ENCODE data around the gene KCNN3. TPM values are rescaled to one million over a fixed set of nuclear protein-coding genes. Genes with fewer than 3 reads are reported as not detected.

KCNN3 gene
- total and polyA plus RNA-seq, 2 of the 13 experiments (the other 11 are each of a cell fraction or from before 2014, with no cell fraction given), result not detected

- TF ChIP-seq GABPA (IDR thresholded peaks at IDR 0.05; ENCODE audit: low read depth, low read length) (no peak), GABPA (CRISPR knock-in tag; IDR thresholded peaks at IDR 0.05; ENCODE audit: low read depth) (no peak), ZMYM2 (CRISPR knock-in tag; IDR thresholded peaks at IDR 0.05) (no peak), MATR3 (CRISPR knock-in tag; IDR thresholded peaks at IDR 0.05) (no peak), ZNF614 (CRISPR knock-in tag; IDR thresholded peaks at IDR 0.05; ENCODE audit: borderline replicate concordance) (no peak), ZBTB14 (CRISPR knock-in tag; IDR thresholded peaks at IDR 0.05) (no peak)
These were observed 154.7 kb downstream of the KCNN3 start (continued) for GRCh38 chr1:154715385-154715784.

- WGBS (ENCODE audit: low lambda C conversion rate), result 3% methylated on average over 3 of the region's 3 CpGs
- no peaks in the 10 kb centered on the region for H4K20me1 ChIP-seq (ENCODE audit: insufficient read depth, low read length)
- no peaks in the 10 kb centered on the region for H3K27me3 ChIP-seq (ENCODE audit: control insufficient read depth in 1 of 2, insufficient read depth in 2 of 2, low read length in 2 of 2)
- H3K9ac ChIP-seq (ENCODE audit: insufficient read depth, low read depth, low read length), result no peak overlapping the region
- H3K4me1 ChIP-seq (ENCODE audit: insufficient read depth, low read length), result peaks cover 8% of the 10 kb centered on the region
- H3K9me3 ChIP-seq (ENCODE audit: low read length), result no peaks in the 10 kb centered on the region
- H3K79me2 ChIP-seq (ENCODE audit: insufficient read depth, low read length), result no peaks in the 10 kb centered on the region
- in situ Hi-C loops (cut with HindIII; ENCODE audit: extremely low pct_ligation_motif_present, low pct_unique_long_range_greater_than_20kb), result no loop called here
- no peak overlapping the region for H3K27ac ChIP-seq (ENCODE audit: extremely low read length, insufficient read depth, low read length)
- H3K4me3 ChIP-seq (replicated peaks in 1 of 3; ENCODE audit: insufficient read depth in 1 of 3, low read depth in 2 of 3, low read length in 3 of 3), result no peak overlapping the region
- TF ChIP-seq AKAP8 (CRISPR knock-in tag; IDR thresholded peaks at IDR 0.05) (no peak), ZNF646 (CRISPR knock-in tag; IDR thresholded peaks at IDR 0.05) (peak; percentile 82; the same call in 1 of the 2 replicates)
- no peaks in the 10 kb centered on the region for H3K36me3 ChIP-seq (replicated peaks in 1 of 2; ENCODE audit: control insufficient read depth in 1 of 2, insufficient read depth in 2 of 2, low read length in 2 of 2)
- intact Hi-C loops (cut with micrococcal nuclease; ENCODE audit: unreplicated experiment), result no loop called here
- no TSS peak for BruUV-seq (replicated peaks)
- ATAC-seq (peak; percentile 82), DNase-seq (ENCODE audit: low spot score) (peak; percentile 24), FAIRE-seq (peak; percentile 21)
- no peak overlapping the region for H2AFZ ChIP-seq (ENCODE audit: low read length)
- no peak overlapping the region for H3K4me2 ChIP-seq (ENCODE audit: low read depth, low read length)
- CTCF ChIA-PET (ENCODE audit: low intra/inter-chr PET ratio, low total read pairs), result no interaction called here
- POLR2A ChIA-PET, result no interaction called here
These were observed 155.4 kb downstream of the KCNN3 start for GRCh38 chr1:154714638-154715037.

Data from HepG2 (cell line).